ENCODE data around the gene UBALD2. TPM values are rescaled to one million over a fixed set of nuclear protein-coding genes. Genes with fewer than 3 reads are reported as not detected.
"Not testable (repeated sequence)": the region's sequence is repeated elsewhere in the genome, so short reads cannot be mapped to it uniquely, and the experiment has no call there.

Gene UBALD2
- total RNA-seq, 1 experiment from 2014 or later, result 109 TPM

GRCh38 chr17:76296889-76297288 lies 31.7 kb downstream of the UBALD2 start:
- no TSS peak for BruUV-seq (replicated peaks)
- H3K27ac Mint-ChIP-seq (ENCODE audit: low read depth, unreplicated experiment), result no peak overlapping the region
- H3K27me3 Mint-ChIP-seq (ENCODE audit: insufficient read depth, unreplicated experiment), result no peaks in the 10 kb centered on the region
- no peaks in the 10 kb centered on the region for H3K36me3 Mint-ChIP-seq (ENCODE audit: insufficient read depth, unreplicated experiment)
- H3K9me3 Mint-ChIP-seq (ENCODE audit: unreplicated experiment), result no peaks in the 10 kb centered on the region
- ChIA-PET CTCF (interaction anchor here (0.6 to 3.8 kb wide), 6 partner anchors 9 to 282 kb away, joined by 3 to 32 read pairs (median 4); partner anchors contain the start of gene EXOC7), POLR2A (no interaction called here)
- TF ChIP-seq CTCF (IDR thresholded peaks at IDR 0.05; ENCODE audit: unreplicated experiment), result no peak
- intact Hi-C loops (cut with micrococcal nuclease), result no loop called here
- no peaks in the 10 kb centered on the region for H3K4me1 Mint-ChIP-seq (ENCODE audit: insufficient read depth, unreplicated experiment)
- no peak for DNase-seq (ENCODE audit: unreplicated experiment)
- H3K4me3 Mint-ChIP-seq (ENCODE audit: unreplicated experiment), result no peak overlapping the region

GRCh38 chr17:76297436-76297835 lies 32.3 kb downstream of the UBALD2 start:
- no TSS peak for BruUV-seq (replicated peaks)
- Mint-ChIP-seq H3K27ac (ENCODE audit: low read depth, unreplicated experiment) (no peak overlapping the region), H3K4me1 (ENCODE audit: insufficient read depth, unreplicated experiment) (no peaks in the 10 kb centered on the region), H3K9me3 (ENCODE audit: unreplicated experiment) (no peaks in the 10 kb centered on the region), H3K27me3 (ENCODE audit: insufficient read depth, unreplicated experiment) (no peaks in the 10 kb centered on the region), H3K36me3 (ENCODE audit: insufficient read depth, unreplicated experiment) (no peaks in the 10 kb centered on the region), H3K4me3 (ENCODE audit: unreplicated experiment) (no peak overlapping the region)
- ChIA-PET POLR2A (interaction anchor here (0.6 kb wide), 1 partner anchor 533 kb away, joined by 4 read pairs; no protein-coding TSS in a partner anchor), CTCF (interaction anchor here (0.6 to 4.3 kb wide), 8 partner anchors 9 to 283 kb away, joined by 3 to 32 read pairs (median 4); no protein-coding TSS in a partner anchor)
- no peak for DNase-seq (ENCODE audit: unreplicated experiment)
- TF ChIP-seq CTCF (IDR thresholded peaks at IDR 0.05; ENCODE audit: unreplicated experiment), result no peak
- intact Hi-C loops (cut with micrococcal nuclease), result no loop called here

- intact Hi-C loops (cut with micrococcal nuclease), result loop anchor here (5.0 kb wide), 1 partner anchor 203 kb away; no protein-coding TSS in a partner anchor
- BruUV-seq (replicated peaks), result no TSS peak
- Mint-ChIP-seq H3K36me3 (ENCODE audit: insufficient read depth, unreplicated experiment) (peaks cover 3% of the 10 kb centered on the region), H3K4me1 (ENCODE audit: insufficient read depth, unreplicated experiment) (no peaks in the 10 kb centered on the region), H3K27ac (ENCODE audit: low read depth, unreplicated experiment) (no peak overlapping the region), H3K27me3 (ENCODE audit: insufficient read depth, unreplicated experiment) (no peaks in the 10 kb centered on the region), H3K9me3 (ENCODE audit: unreplicated experiment) (no peaks in the 10 kb centered on the region), H3K4me3 (ENCODE audit: unreplicated experiment) (no peak overlapping the region)
- no peak for TF ChIP-seq CTCF (IDR thresholded peaks at IDR 0.05; ENCODE audit: unreplicated experiment)
- ChIA-PET POLR2A (interaction anchor here (1.4 to 1.8 kb wide), 2 partner anchors 49 to 81 kb away, joined by 3 to 5 read pairs; partner anchors contain the start of genes PRPSAP1 and SPHK1), CTCF (interaction anchor here (0.6 to 4.6 kb wide), 9 partner anchors 72 to 195 kb away, joined by 3 to 72 read pairs (median 3); partner anchors contain the start of gene SPHK1)
- DNase-seq (ENCODE audit: unreplicated experiment), result no peak
Measured at GRCh38 chr17:76304226-76305134, 39.3 kb downstream of the UBALD2 start.

GRCh38 chr17:76305135-76305454 lies 39.9 kb downstream of the UBALD2 start:
- not testable (repeated sequence) for H3K27me3 Mint-ChIP-seq (ENCODE audit: insufficient read depth, unreplicated experiment)
- CTCF ChIA-PET, result interaction anchor here (1.0 to 4.6 kb wide), 2 partner anchors 71 to 93 kb away, joined by 3 to 72 read pairs; no protein-coding TSS in a partner anchor

More at GRCh38 chr17:76305135-76305454, 39.9 kb downstream of the UBALD2 start:
- H3K27ac Mint-ChIP-seq (ENCODE audit: low read depth, unreplicated experiment); intact Hi-C loops (cut with micrococcal nuclease); H3K4me1 Mint-ChIP-seq (ENCODE audit: insufficient read depth, unreplicated experiment); H3K9me3 Mint-ChIP-seq (ENCODE audit: unreplicated experiment); BruUV-seq (replicated peaks); H3K4me3 Mint-ChIP-seq (ENCODE audit: unreplicated experiment); H3K36me3 Mint-ChIP-seq (ENCODE audit: insufficient read depth, unreplicated experiment); DNase-seq (ENCODE audit: unreplicated experiment): not testable (repeated sequence)
- POLR2A ChIA-PET, result interaction anchor here (1.8 kb wide), 1 partner anchor 80 kb away, joined by 5 read pairs; the partner anchor contains the start of gene SPHK1
